Trophoblast cell (in vitro differentiated cells and primary cell): ENCODE data around the gene GNL1.

Source experiments
- DNase-seq, 2 donors: peaks; one replicate each; pipeline ENCODE4 v3.0.0-alpha.2; 2016
- H2AFZ ChIP-seq: 2 replicates; pipeline ENCODE4 v1.6.1; 2013; ENCODE audit warnings: low read length, moderate library complexity, mild to moderate bottlenecking; ENCODE audit not compliant: insufficient read depth, poor library complexity
- H2AK5ac ChIP-seq: 2 replicates; pipeline ENCODE4 v1.6.1; 2013; ENCODE audit warnings: mild to moderate bottlenecking, low read length
- H2BK120ac ChIP-seq: 2 replicates; pipeline ENCODE4 v1.6.1; 2013; ENCODE audit warnings: low read length, mild to moderate bottlenecking, moderate library complexity; ENCODE audit not compliant: insufficient read depth, poor library complexity
- H2BK12ac ChIP-seq: 2 replicates; pipeline ENCODE4 v1.6.1; 2013; ENCODE audit warnings: mild to moderate bottlenecking, low read length, moderate library complexity
- H2BK5ac ChIP-seq: 2 replicates; pipeline ENCODE4 v1.6.1; 2013; ENCODE audit warnings: low read length, low read depth, moderate library complexity, mild to moderate bottlenecking; ENCODE audit not compliant: poor library complexity
- H3K14ac ChIP-seq: 2 replicates; pipeline ENCODE4 v1.6.1; 2013; ENCODE audit warnings: mild to moderate bottlenecking, low read length
- H3K18ac ChIP-seq: 2 replicates; pipeline ENCODE4 v1.6.1; 2013; ENCODE audit warnings: mild to moderate bottlenecking, low read length
- H3K23ac ChIP-seq: 2 replicates; pipeline ENCODE4 v1.6.1; 2013; ENCODE audit warnings: low read length
- H3K27ac ChIP-seq: 2 replicates; pipeline ENCODE4 v1.5.1; 2013; ENCODE audit warnings: low read depth, mild to moderate bottlenecking, inconsistent platforms, low read length, moderate library complexity
- H3K27me3 ChIP-seq: 2 replicates; pipeline ENCODE4 v1.6.1; 2013; ENCODE audit warnings: inconsistent platforms, mild to moderate bottlenecking, low read length, moderate library complexity; ENCODE audit not compliant: insufficient read depth
- H3K36me3 ChIP-seq, 2 experiments: 1 replicate in 1 of 2; 2 replicates in 1 of 2; pipeline ENCODE4 v1.6.1; 2013; ENCODE audit warnings: low read length in 2 of 2, mild to moderate bottlenecking in 2 of 2, moderate library complexity in 1 of 2; ENCODE audit not compliant: insufficient read depth in 2 of 2, control insufficient read depth in 1 of 2
- H3K4ac ChIP-seq: 2 replicates; pipeline ENCODE4 v1.6.1; 2013; ENCODE audit warnings: low read depth, mild to moderate bottlenecking, low read length, moderate library complexity
- H3K4me1 ChIP-seq, 2 experiments: 1 replicate in 1 of 2; 2 replicates in 1 of 2; pipeline ENCODE4 v1.6.1; 2013; ENCODE audit warnings: low read length in 2 of 2, mild to moderate bottlenecking in 2 of 2, moderate library complexity in 1 of 2; ENCODE audit not compliant: insufficient read depth in 2 of 2, control insufficient read depth in 1 of 2
- H3K4me2 ChIP-seq: 2 replicates; pipeline ENCODE4 v1.6.1; 2013; ENCODE audit warnings: inconsistent platforms, mild to moderate bottlenecking, low read length, moderate library complexity
- H3K4me3 ChIP-seq: 2 replicates; pipeline ENCODE4 v1.5.1; 2013; ENCODE audit warnings: mild to moderate bottlenecking, low read depth, low read length, inconsistent platforms
- H3K79me1 ChIP-seq: one replicate; pipeline ENCODE4 v1.6.1; 2013; ENCODE audit warnings: low read length
- H3K79me2 ChIP-seq: 2 replicates; pipeline ENCODE4 v1.6.1; 2013; ENCODE audit warnings: low read length, mild to moderate bottlenecking; ENCODE audit not compliant: control insufficient read depth, insufficient read depth, poor library complexity
- H3K9ac ChIP-seq: 2 replicates; pipeline ENCODE4 v1.6.1; 2013; ENCODE audit warnings: mild to moderate bottlenecking, low read length
- H3K9me3 ChIP-seq: 2 replicates; pipeline ENCODE4 v1.6.1; 2013; ENCODE audit warnings: low read depth, mild to moderate bottlenecking, control low read depth, inconsistent platforms, low read length; ENCODE audit not compliant: insufficient read depth
- H4K12ac ChIP-seq: 2 replicates; pipeline ENCODE4 v1.6.1; 2013; ENCODE audit warnings: low read depth, mild to moderate bottlenecking, low read length, moderate library complexity
- H4K8ac ChIP-seq: 2 replicates; pipeline ENCODE4 v1.6.1; 2013; ENCODE audit warnings: low read depth, mild to moderate bottlenecking, low read length, moderate library complexity
- H4K91ac ChIP-seq: one replicate; pipeline ENCODE4 v1.6.1; 2013; ENCODE audit warnings: low read depth, mild to moderate bottlenecking, low read length, moderate library complexity
- WGBS: extraction: QIAGEN DNeasy Blood & Tissue Kit; methylation state at CpG from one replicate; pipeline ENCODE4 v1.1.7; 2013; ENCODE audit warnings: missing lambda C conversion rate; ENCODE audit not compliant: insufficient read length, insufficient coverage; ENCODE audit errors: extremely low coverage; 5-methylcytosine and 5-hydroxymethylcytosine counted together

Gene GNL1

GRCh38 chr6:30515944-30516753 lies 40.1 kb downstream of the GNL1 start:
- no peak overlapping the region for H2BK12ac ChIP-seq
- no peaks in the 10 kb centered on the region for H3K79me2 ChIP-seq
- peak overlapping the region; percentile 8 for H2BK120ac ChIP-seq
- peaks cover 8% of the 10 kb centered on the region for H3K79me1 ChIP-seq
- peak overlapping the region; percentile 75 for H2AFZ ChIP-seq
- no peak overlapping the region for H3K9ac ChIP-seq
- no peaks in the 10 kb centered on the region for H3K36me3 ChIP-seq
- no peak overlapping the region for H2AK5ac ChIP-seq
- peak overlapping the region; percentile 27 for H2BK5ac ChIP-seq
- H3K27me3 ChIP-seq = no peaks in the 10 kb centered on the region
- no peak overlapping the region for H3K23ac ChIP-seq
- H3K27ac ChIP-seq = peak overlapping the region; percentile 59
- peak; percentile 97 to 98 for DNase-seq
- WGBS = no CpG with 5 or more reads among the region's 33 CpGs
- H3K4me2 ChIP-seq = peak overlapping the region; percentile 81
- no peak overlapping the region for H3K18ac ChIP-seq
- peak overlapping the region; percentile 53 for H4K91ac ChIP-seq
- H3K9me3 ChIP-seq = peaks cover 5% of the 10 kb centered on the region
- H3K4me3 ChIP-seq = peak overlapping the region; percentile 62
- H4K12ac ChIP-seq = peak overlapping the region; percentile 11
- H3K4ac ChIP-seq = no peak overlapping the region
- H3K14ac ChIP-seq = no peak overlapping the region
- H3K4me1 ChIP-seq = peaks cover 8 to 9% of the 10 kb centered on the region in 2 experiments
- peak overlapping the region; percentile 87 for H4K8ac ChIP-seq

- DNase-seq = peak in 1 of 2 donors; percentile 28
- H2AFZ ChIP-seq = no peak overlapping the region
- no CpG with 5 or more reads among the region's 4 CpGs for WGBS
These were observed 41.2 kb downstream of the GNL1 start for GRCh38 chr6:30515106-30515505.

GRCh38 chr6:30513451-30513850 lies 42.8 kb downstream of the GNL1 start:
- no CpG with 5 or more reads among the region's 2 CpGs for WGBS
- H3K4me1 ChIP-seq = peaks cover 0 to 2% of the 10 kb centered on the region in 2 experiments
- no peak overlapping the region for H3K14ac ChIP-seq
- no peaks in the 10 kb centered on the region for H3K36me3 ChIP-seq
- no peak overlapping the region for H4K12ac ChIP-seq
- no peaks in the 10 kb centered on the region for H3K79me2 ChIP-seq
- no peak overlapping the region for H4K8ac ChIP-seq
- no peak overlapping the region for H3K4me3 ChIP-seq
- no peak overlapping the region for H2BK5ac ChIP-seq
- no peak overlapping the region for H3K23ac ChIP-seq
- H3K9me3 ChIP-seq = peaks cover 2% of the 10 kb centered on the region
- H3K79me1 ChIP-seq = peaks cover 5% of the 10 kb centered on the region
- no peak for DNase-seq
- H2BK120ac ChIP-seq = no peak overlapping the region
- H3K18ac ChIP-seq = no peak overlapping the region
- no peak overlapping the region for H3K9ac ChIP-seq
- no peak overlapping the region for H3K4ac ChIP-seq
- H2AFZ ChIP-seq = no peak overlapping the region
- H3K4me2 ChIP-seq = no peak overlapping the region
- H3K27ac ChIP-seq = no peak overlapping the region
- H3K27me3 ChIP-seq = no peaks in the 10 kb centered on the region
- no peak overlapping the region for H2BK12ac ChIP-seq
- H2AK5ac ChIP-seq = no peak overlapping the region
- H4K91ac ChIP-seq = no peak overlapping the region

More at GRCh38 chr6:30515106-30515505, 41.2 kb downstream of the GNL1 start:
- H3K9ac ChIP-seq = no peak overlapping the region
- no peak overlapping the region for H3K14ac ChIP-seq
- no peak overlapping the region for H3K4ac ChIP-seq
- no peak overlapping the region for H4K12ac ChIP-seq
- H3K23ac ChIP-seq = no peak overlapping the region
- H3K18ac ChIP-seq = no peak overlapping the region
- H3K27ac ChIP-seq = no peak overlapping the region
- no peak overlapping the region for H3K4me3 ChIP-seq
- H4K91ac ChIP-seq = no peak overlapping the region
- H3K79me2 ChIP-seq = no peaks in the 10 kb centered on the region
- peaks cover 5 to 6% of the 10 kb centered on the region in 2 experiments for H3K4me1 ChIP-seq
- no peaks in the 10 kb centered on the region for H3K27me3 ChIP-seq
- H3K36me3 ChIP-seq = no peaks in the 10 kb centered on the region
- no peak overlapping the region for H2BK120ac ChIP-seq
- H4K8ac ChIP-seq = no peak overlapping the region
- H2BK5ac ChIP-seq = no peak overlapping the region
- peaks cover 5% of the 10 kb centered on the region for H3K9me3 ChIP-seq
- no peak overlapping the region for H2BK12ac ChIP-seq
- no peak overlapping the region for H3K4me2 ChIP-seq
- H2AK5ac ChIP-seq = no peak overlapping the region
- H3K79me1 ChIP-seq = peaks cover 8% of the 10 kb centered on the region

GRCh38 chr6:30511169-30511546 lies 45.1 kb downstream of the GNL1 start:
- Histone ChIP-seq H2AFZ (no peak overlapping the region), H3K4me2 (no peak overlapping the region), H4K12ac (no peak overlapping the region), H2AK5ac (no peak overlapping the region), H4K91ac (no peak overlapping the region), H4K8ac (no peak overlapping the region), H3K79me1 (peaks cover 1% of the 10 kb centered on the region), H3K4me1 (peaks cover 0 to 2% of the 10 kb centered on the region in 2 experiments), H3K9ac (no peak overlapping the region), H3K36me3 (no peaks in the 10 kb centered on the region), H3K79me2 (no peaks in the 10 kb centered on the region), H3K18ac (no peak overlapping the region), H3K4me3 (no peak overlapping the region), H2BK120ac (no peak overlapping the region), H3K27ac (no peak overlapping the region), H2BK5ac (no peak overlapping the region), H3K14ac (no peak overlapping the region), H3K23ac (no peak overlapping the region), H3K4ac (no peak overlapping the region), H2BK12ac (no peak overlapping the region), H3K9me3 (no peaks in the 10 kb centered on the region), H3K27me3 (no peaks in the 10 kb centered on the region)
- no peak for DNase-seq
- no CpG with 5 or more reads among the region's 5 CpGs for WGBS
